GM12892 (cell line): ENCODE measurements around the gene MPST.

Experiments used
- POLR2A ChIP-seq: IDR thresholded peaks from 2 replicates; pipeline ENCODE4 v1.6.1; 2011; ENCODE audit warnings: low read depth, low read length, control low read depth
- TAF1 ChIP-seq: IDR thresholded peaks from 2 replicates; pipeline ENCODE4 v1.6.1; 2011; ENCODE audit warnings: low read depth, mild to moderate bottlenecking, control low read depth, low read length, borderline replicate concordance

DNA sequence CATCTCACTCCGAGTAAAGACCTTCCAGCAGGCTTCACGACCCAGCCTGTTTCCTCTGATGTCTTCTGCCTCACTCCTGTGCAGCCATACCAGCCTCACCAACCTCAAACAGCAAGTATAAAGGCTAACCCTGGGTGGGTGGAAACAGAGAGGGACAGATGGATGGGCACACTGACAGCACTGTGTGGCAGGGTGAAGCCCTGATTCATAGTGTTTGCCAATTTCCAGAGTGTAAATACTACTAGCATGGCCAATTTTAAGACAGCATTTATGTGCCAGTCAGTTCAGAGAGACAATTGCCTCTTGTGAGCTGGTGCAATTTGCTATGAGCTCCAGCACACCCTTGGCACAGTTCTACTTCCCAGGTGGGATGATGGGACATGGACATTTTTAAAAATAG lies 21.8 kb upstream of the MPST start:
- TF ChIP-seq POLR2A, result no peak
- TF ChIP-seq TAF1, result no peak
